IPS-15b (cell line): Measurements from ENCODE around the gene DOLK.

Experiments used
- H3K27me3 ChIP-seq: one replicate; pipeline ENCODE4 v1.6.1; 2013; ENCODE audit warnings: low read length; ENCODE audit not compliant: control insufficient read depth, insufficient read depth
- H3K36me3 ChIP-seq: one replicate; pipeline ENCODE4 v1.6.1; 2013; ENCODE audit warnings: low read length; ENCODE audit not compliant: control insufficient read depth, insufficient read depth
- H3K4me1 ChIP-seq: one replicate; pipeline ENCODE4 v1.6.1; 2013; ENCODE audit warnings: mild to moderate bottlenecking, low read length; ENCODE audit not compliant: control insufficient read depth, insufficient read depth
- H3K4me3 ChIP-seq: one replicate; pipeline ENCODE4 v1.5.1; 2013; ENCODE audit warnings: low read depth, low read length
- H3K9ac ChIP-seq: one replicate; pipeline ENCODE4 v1.6.1; 2013; ENCODE audit warnings: low read depth, mild to moderate bottlenecking, low read length
- H3K9me3 ChIP-seq: one replicate; pipeline ENCODE4 v1.6.1; 2013; ENCODE audit warnings: mild to moderate bottlenecking, low read length; ENCODE audit not compliant: control insufficient read depth, insufficient read depth

The DOLK gene

DNA sequence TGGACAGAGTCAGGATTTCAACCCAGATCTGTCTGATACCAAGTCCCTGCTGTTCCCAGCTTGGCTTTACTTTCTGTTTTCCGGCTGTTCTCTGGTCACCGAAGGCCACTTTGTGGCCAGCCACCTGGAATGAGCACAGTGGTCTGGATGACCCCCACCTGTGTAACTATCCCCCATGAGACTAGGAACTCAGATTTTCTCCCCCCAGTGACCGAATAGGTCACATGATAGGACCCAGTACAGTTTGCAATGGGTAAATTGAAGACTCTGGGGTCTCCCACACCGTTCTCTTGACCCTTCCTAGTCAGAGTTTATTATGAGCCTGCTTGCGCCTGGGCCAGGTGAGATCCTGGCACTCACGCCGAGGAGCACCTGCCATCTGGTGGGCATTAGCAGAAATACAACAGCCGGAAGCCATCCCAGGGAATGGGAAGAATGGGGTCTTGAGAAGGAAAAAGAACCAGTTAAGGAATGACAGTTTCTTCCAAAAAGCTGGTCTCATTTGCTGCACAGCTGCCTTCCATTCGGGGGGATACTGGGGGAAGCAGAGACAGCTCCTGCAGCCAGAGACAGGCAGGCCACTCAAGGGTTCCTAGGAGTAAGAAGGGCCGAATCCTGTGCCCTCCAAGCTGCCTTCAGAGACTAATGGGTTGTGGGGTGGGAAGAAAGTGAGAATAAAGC lies 19.5 kb downstream of the DOLK start:
- Histone ChIP-seq H3K9ac (no peak overlapping the region), H3K9me3 (no peaks in the 10 kb centered on the region), H3K36me3 (no peaks in the 10 kb centered on the region), H3K27me3 (no peaks in the 10 kb centered on the region), H3K4me1 (no peaks in the 10 kb centered on the region), H3K4me3 (no peak overlapping the region)

DNA sequence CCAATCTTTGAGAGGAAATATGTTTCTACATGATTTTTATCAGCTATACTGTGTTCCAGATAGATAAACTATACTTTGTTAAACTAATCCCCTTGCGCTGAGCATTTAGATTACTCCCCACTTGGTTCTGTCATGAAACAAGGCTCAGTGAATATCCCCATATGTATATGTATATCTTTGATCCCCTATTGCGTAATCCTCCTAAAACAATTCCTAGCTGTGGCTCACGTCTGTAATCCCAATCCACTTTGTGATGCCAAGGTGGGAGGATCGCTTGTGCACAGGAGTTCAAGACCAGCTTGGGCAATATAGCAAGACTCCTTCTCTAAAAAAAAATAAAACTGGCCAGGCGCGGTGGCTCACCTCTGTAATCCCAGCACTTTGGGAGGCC lies 23.9 kb downstream of the DOLK start:
- Histone ChIP-seq H3K36me3 (peaks cover 4% of the 10 kb centered on the region), H3K9me3 (no peaks in the 10 kb centered on the region), H3K27me3 (no peaks in the 10 kb centered on the region), H3K9ac (no peak overlapping the region), H3K4me1 (peaks cover 5% of the 10 kb centered on the region), H3K4me3 (no peak overlapping the region)

DNA sequence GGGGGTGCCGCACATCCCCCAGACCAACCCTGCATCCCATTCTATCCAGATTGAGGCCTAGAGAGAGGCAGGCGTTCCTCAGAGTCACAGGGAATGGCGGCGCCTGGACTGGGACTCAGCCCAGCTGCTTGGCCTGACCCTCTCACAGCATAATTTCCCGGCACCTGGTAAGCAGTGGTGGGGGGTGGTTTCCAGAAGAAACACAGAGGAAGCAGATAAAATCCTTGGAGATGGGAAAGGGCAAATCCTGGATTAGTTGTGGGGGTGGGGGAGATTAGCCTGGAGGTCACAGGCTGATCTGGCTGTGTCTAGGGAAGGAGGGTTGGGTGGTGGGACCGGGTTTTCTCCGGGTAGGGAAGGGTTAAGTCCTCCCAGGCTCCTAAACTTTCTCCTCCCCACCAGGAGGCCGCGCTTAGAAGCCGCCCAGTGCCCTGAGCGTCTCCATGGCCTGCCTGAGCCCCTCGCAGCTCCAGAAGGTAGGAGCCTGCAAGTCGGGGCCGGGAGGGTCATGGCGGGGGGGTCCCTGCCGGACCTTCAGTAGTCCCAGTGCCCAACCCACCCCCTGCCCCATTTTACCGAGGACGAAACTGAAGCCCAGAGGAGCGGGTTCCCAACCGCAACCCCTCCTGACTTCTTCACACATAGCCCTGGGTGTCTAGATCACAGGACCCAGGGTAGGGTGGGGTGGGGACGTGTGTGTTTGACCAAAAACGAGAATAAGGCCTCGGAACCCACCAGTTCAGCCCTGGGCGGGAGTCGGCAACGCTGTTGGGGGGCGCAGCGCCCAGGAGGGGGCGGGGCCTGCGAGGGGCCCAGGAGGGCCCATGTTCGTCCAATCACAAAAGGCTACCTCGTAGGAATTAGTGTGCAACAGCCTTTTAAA lies 25.3 kb downstream of the DOLK start:
- H3K27me3 ChIP-seq, result no peaks in the 10 kb centered on the region
- peak overlapping the region; percentile 73 for H3K4me3 ChIP-seq
- H3K9me3 ChIP-seq, result no peaks in the 10 kb centered on the region
- H3K4me1 ChIP-seq, result peaks cover 5% of the 10 kb centered on the region
- H3K36me3 ChIP-seq, result peaks cover 13% of the 10 kb centered on the region
- peak overlapping the region; percentile 85 for H3K9ac ChIP-seq

DNA sequence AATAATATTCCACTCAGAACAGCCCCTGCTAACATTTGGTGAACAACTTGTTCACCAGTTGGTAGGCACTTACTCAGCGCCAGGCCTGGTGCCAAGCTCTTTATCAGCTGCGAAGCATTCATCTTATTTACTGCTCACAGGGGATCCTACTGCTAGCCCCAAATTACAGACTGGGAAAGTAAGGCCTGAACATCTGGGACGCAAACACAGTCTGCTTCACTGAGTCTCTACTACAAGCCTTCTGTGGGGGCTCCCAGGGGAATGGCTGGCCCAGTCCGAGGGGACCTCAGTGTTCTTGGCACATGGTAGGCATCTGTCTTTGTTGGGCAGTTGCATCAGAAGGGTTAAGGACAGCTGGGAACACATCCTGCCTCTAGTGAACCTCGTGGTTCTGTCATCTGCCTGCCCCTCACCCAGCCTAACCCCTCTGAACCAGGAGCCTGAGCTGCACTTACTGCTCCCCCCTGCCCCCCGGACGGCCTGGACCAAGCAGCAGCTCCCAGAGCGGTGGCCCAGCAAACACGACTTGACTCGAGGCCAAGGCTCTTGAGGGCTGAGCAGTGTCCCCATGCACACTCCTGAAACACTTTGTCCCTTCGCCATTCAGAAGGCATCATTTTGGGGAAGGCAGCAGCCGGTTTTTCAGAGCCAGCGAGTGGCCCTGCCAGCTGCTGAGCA lies 26.9 kb downstream of the DOLK start, which contains the start of gene PHYHD1:
Gene PHYHD1 (plus strand): TSS at position 602 of the 678 bp plus-strand sequence. CDS start 1,342 bp downstream, outside the sequence.
- Histone ChIP-seq H3K4me3 (peak within 1 kb of the TSS; percentile 73), H3K27me3 (no peaks in the 10 kb centered on the region), H3K4me1 (peaks cover 5% of the 10 kb centered on the region), H3K9ac (peak within 1 kb of the TSS; percentile 85), H3K9me3 (no peaks in the 10 kb centered on the region), H3K36me3 (peaks cover 24% of the 10 kb centered on the region)

DNA sequence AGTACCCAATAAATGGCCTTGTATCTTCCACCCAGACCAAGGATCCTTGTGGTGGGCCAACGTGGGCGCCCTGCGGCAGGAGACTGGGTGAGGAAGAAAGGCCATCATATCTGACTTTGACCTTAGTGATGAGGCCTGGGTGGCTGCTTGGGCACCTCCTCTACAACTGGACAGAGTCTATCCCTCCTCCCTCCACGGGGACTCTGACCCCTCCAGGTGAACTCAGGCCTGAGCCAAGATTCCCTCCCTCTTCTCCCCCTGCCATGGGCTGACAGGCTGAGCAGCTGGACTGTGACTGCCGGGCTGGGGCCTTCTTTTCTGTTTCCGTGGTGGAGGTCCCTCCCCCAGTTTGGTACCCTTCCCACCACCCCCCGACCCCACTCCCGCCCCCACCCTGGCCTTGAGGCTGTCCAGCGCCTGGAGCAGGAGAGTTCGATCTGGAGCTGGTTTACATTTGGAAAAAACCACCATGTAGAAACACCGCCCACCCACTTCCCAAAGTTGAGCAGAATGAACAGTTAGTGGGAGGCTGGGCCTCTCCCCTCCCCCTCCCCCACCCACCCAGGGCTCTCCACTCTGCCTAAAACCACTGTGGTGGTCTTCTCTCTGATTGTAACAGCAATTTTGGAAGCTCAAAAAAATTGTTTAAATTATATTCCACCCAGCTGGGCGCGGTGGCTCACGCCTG lies 27.9 kb downstream of the DOLK start:
- Histone ChIP-seq H3K9me3 (no peaks in the 10 kb centered on the region), H3K27me3 (no peaks in the 10 kb centered on the region), H3K4me1 (peaks cover 5% of the 10 kb centered on the region), H3K4me3 (no peak overlapping the region), H3K9ac (no peak overlapping the region), H3K36me3 (peaks cover 24% of the 10 kb centered on the region)

DNA sequence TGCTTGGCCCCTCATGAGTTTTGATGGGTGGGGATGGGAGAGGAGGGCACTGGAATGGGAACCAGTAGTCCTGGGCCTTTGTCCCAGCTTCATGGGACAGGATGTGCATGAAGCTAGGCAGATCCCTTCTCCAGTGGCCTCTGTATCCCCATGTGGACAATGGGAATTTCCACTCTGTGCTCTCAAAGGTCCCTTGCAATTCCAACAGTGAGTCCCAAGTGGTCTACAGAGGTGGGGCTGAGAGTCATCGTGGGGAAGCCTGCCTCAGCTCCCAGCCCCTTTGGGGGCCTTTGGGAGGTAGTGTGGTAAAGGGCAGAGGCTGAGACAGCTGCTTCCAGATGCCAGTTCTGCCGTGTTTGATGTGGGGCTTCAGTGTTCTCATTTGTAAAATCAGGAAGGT lies 28.5 kb downstream of the DOLK start:
- Histone ChIP-seq H3K4me1 (peaks cover 5% of the 10 kb centered on the region), H3K36me3 (peaks cover 27% of the 10 kb centered on the region), H3K4me3 (no peak overlapping the region), H3K9me3 (no peaks in the 10 kb centered on the region), H3K27me3 (no peaks in the 10 kb centered on the region), H3K9ac (no peak overlapping the region)

DNA sequence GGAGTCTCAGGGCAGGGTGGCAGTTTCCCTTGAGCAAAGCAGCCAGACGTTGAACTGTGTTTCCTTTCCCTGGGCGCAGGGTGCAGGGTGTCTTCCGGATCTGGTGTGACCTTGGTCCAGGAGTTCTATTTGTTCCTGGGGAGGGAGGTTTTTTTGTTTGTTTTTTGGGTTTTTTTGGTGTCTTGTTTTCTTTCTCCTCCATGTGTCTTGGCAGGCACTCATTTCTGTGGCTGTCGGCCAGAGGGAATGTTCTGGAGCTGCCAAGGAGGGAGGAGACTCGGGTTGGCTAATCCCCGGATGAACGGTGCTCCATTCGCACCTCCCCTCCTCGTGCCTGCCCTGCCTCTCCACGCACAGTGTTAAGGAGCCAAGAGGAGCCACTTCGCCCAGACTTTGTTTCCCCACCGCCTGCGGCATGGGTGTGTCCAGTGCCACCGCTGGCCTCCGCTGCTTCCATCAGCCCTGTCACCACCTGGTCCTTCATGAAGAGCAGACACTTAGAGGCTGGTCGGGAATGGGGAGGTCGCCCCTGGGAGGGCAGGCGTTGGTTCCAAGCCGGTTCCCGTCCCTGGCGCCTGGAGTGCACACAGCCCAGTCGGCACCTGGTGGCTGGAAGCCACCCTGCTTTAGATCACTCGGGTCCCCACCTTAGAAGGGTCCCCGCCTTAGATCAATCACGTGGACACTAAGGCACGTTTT lies 30.1 kb downstream of the DOLK start:
- Histone ChIP-seq H3K4me1 (peaks cover 9% of the 10 kb centered on the region), H3K27me3 (no peaks in the 10 kb centered on the region), H3K36me3 (peaks cover 32% of the 10 kb centered on the region), H3K9ac (no peak overlapping the region), H3K9me3 (no peaks in the 10 kb centered on the region), H3K4me3 (no peak overlapping the region)

DNA sequence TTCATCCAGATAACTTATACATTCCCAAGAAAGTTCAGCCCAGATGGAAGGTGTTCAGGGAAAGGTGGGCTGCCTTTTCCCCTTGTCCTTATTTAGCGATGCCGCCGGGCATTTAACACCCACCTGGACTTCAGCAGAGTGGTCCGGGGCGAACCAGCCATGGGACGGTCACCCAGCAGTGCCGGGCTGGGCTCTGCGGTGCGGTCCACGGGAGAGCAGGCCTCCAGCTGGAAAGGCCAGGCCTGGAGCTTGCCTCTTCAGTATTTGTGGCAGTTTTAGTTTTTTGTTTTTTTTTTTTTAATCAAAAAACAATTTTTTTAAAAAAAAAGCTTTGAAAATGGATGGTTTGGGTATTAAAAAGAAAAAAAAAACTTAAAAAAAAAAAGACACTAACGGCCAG lies 30.7 kb downstream of the DOLK start:
- Histone ChIP-seq H3K9me3 (no peaks in the 10 kb centered on the region), H3K4me3 (no peak overlapping the region), H3K27me3 (no peaks in the 10 kb centered on the region), H3K4me1 (peaks cover 12% of the 10 kb centered on the region), H3K9ac (no peak overlapping the region), H3K36me3 (peaks cover 32% of the 10 kb centered on the region)

DNA sequence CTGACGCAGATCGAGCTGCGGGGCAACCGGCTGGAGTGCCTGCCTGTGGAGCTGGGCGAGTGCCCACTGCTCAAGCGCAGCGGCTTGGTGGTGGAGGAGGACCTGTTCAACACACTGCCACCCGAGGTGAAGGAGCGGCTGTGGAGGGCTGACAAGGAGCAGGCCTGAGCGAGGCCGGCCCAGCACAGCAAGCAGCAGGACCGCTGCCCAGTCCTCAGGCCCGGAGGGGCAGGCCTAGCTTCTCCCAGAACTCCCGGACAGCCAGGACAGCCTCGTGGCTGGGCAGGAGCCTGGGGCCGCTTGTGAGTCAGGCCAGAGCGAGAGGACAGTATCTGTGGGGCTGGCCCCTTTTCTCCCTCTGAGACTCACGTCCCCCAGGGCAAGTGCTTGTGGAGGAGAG lies 31.2 kb downstream of the DOLK start:
- no peaks in the 10 kb centered on the region for H3K27me3 ChIP-seq
- no peak overlapping the region for H3K9ac ChIP-seq
- H3K9me3 ChIP-seq, result no peaks in the 10 kb centered on the region
- no peak overlapping the region for H3K4me3 ChIP-seq
- peaks cover 32% of the 10 kb centered on the region for H3K36me3 ChIP-seq
- peaks cover 10% of the 10 kb centered on the region for H3K4me1 ChIP-seq

DNA sequence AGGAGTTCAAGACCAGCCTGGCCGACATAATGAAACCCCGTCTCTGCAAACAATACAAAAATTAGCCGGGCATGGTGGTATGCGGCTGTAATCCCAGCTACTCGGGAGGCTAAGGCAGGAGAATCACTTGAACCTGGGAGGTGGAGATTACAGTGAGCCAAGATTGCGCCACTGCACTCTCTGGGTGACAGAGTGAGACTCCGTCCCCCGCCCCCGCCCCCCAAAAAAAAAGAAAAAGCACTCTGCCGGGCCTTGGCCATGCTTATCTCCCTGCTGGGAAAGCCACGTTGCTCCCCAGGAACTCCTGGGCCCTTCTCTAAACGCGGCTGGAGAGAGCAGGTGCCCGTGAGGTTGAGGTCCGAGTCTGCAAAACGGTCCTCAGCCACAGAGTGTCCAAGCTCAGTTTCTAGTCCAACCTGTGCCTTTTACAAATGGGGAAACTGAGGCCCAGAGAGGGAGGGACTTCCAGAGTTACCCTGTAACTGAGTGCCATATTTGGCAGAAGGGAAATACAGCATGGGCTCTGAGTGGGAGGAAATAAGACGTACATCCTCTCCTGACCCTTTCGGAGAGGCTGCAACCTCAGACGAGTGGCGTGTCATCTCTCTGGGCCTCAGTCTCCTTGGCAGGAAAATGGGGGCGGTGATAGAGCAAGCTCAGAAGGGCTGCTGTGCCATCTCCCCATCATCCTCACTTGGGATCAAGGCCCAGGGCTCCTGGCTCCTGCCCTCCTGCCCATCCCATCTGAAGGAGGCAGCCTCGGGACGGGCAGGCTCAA lies 33.2 kb downstream of the DOLK start:
- Histone ChIP-seq H3K36me3 (peaks cover 41% of the 10 kb centered on the region), H3K27me3 (no peaks in the 10 kb centered on the region), H3K9me3 (no peaks in the 10 kb centered on the region), H3K9ac (no peak overlapping the region), H3K4me1 (peaks cover 10% of the 10 kb centered on the region), H3K4me3 (no peak overlapping the region)
